GM10847 (cell line): ENCODE results near the gene MLLT1.

Source experiments
- POLR2A ChIP-seq: IDR thresholded peaks from 2 replicates; pipeline ENCODE4 v1.6.1; 2011; ENCODE audit not compliant: insufficient read length; ENCODE audit errors: extremely low read depth

The MLLT1 gene

DNA sequence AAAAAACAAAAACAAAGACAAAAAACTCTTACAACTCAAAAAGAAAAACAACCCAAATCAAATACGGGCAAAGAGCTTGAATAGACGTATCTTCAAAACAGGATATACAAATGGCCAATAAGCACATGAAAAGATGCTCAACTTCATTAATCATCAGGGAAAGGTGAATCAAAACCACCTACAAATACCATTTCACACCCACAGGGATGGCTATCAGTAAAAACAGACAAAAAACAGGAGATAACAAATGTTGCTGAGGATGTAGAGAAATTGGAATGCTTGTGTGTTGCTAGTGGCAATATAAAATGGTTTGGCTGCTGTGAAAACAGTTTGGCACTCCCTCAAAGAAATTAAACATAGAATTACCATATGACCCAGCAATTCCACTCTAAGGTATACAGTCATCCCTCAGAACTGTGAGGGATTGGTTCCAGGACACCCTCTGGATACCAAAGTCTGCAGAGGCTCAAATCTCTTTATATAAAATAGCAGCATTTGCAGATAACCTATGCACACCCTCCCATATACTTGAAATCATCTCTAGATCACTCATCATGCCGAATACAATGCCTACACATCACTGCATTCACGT, 29.7 kb downstream of the MLLT1 start:
- TF ChIP-seq POLR2A: no peak

DNA sequence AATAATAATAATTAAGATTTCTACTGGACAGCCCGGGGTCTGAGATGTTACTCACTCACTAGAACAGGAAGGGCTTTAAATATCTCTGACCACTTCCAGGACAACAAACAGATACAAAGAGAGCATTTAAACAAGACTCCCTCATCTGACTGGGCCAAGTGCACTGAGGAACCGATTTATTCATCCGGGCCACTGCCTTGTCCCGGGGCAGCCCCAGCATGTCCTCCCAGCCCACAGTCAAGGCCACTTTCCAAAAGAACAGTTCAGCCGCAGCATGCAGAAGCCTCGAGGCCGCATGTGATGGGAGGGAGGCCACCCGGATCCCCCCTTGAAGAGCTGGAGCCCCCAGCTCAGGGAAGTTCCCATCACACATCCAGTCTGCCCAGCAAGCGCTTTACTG, 30.5 kb downstream of the MLLT1 start:
- TF ChIP-seq POLR2A: no peak

DNA sequence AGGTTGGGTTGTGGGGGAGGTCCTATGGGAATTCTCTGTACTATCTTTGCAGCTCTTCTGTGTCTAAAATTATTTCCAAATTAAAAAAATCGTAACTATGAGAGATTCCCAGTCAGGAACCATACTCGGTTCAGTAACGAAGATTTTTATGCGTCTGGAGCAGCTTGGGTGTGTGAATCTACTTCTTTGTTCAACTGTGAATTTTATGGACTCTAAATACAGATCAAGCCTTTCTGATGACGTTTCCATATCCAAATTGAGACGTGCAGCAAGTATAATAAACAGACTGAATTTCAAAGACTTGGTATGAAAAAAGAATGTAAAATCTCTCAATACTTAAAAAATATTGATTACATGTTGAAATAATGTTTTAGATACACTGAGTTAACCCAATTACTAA, 30.9 kb downstream of the MLLT1 start:
- TF ChIP-seq POLR2A: no peak

DNA sequence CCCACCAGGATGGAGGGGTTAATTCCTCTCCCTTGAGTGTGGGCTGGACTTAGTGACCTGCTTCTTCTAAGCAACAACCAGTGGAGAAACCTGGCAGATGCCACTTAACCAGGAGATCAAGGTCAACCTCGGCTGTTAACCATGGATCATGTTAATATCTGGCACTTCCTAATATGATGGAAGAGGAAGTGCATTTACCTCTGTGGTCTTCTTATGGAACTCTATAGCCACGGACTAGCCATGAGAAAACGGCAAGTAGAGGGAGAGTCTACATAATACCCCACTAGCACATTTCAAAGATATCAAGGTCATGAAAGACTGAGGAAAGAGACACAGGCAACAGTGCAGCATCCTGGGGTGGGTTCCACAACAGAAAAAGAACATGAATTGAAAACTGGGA, 31.4 kb downstream of the MLLT1 start:
- no peak for TF ChIP-seq POLR2A

DNA sequence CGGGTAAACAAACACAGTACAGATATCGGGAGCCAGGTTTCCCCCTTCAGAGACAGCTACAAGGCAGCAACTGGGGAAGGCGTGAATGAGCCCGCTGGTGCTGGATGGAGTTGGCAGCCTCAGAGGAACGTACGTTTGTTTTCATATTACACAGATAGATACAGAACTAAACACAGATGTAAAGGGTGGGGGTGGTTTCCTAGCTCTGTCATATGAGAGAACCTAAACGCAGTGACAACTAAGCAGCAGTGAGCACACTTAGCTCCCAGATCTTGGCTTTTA, 32.8 kb downstream of the MLLT1 start:
- TF ChIP-seq POLR2A: no peak

DNA sequence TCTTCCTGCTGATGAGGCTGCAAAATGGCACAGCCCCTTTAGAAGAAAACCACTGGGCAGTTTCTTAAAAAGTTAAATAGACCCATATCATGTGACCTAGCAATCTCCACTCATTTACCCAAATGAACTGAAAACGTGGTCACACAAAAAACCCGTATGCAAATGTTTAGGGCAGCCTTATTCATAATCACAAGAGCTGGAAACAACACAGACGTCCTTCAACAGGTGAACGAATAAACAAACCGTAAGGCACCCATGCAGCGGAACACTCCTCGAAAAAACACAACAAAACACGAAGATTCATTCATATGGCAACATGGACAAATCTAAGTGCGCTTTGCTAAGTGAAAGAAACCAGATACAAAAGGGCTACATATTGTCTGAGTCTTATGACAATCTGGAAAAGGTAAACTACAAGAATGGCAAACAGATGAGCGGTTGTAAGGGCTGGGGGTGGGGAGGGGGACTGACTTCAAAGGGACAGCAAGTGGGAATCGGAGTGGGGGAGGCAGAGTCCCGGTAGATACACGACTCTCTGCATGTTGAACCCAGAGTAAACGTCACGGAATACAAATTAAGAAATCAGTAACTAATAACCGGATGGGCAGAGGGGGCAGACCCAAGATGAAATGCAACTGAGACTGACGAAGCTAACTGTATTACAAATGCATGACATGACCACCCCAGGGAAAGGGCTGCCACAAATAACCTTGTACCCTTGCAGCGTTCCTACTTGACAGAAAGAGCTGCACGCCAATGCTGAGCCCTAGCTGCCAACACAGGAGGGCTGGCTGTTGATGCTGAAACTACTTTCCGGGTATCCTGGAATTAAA, 33.4 kb downstream of the MLLT1 start:
- no peak for TF ChIP-seq POLR2A

DNA sequence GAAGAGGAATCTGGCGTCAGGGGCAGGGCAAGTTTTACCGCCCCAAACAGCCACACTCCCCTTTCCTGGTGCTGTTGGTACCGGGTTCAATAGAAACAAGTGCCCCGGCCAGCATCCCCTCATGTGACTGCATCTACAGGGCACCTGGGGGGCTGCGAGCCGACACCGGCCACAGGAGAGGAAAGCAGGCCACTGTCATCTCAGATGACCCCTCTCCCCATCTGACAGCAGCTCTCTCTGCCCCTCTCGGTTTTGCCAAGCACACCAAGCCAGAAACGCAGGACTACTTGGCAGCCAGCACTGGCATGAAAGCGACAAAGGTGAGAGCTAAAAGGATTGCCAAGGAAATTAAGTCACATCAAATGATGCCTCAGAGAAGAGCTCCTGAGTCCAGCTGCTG, 37.1 kb downstream of the MLLT1 start:
- no peak for TF ChIP-seq POLR2A

DNA sequence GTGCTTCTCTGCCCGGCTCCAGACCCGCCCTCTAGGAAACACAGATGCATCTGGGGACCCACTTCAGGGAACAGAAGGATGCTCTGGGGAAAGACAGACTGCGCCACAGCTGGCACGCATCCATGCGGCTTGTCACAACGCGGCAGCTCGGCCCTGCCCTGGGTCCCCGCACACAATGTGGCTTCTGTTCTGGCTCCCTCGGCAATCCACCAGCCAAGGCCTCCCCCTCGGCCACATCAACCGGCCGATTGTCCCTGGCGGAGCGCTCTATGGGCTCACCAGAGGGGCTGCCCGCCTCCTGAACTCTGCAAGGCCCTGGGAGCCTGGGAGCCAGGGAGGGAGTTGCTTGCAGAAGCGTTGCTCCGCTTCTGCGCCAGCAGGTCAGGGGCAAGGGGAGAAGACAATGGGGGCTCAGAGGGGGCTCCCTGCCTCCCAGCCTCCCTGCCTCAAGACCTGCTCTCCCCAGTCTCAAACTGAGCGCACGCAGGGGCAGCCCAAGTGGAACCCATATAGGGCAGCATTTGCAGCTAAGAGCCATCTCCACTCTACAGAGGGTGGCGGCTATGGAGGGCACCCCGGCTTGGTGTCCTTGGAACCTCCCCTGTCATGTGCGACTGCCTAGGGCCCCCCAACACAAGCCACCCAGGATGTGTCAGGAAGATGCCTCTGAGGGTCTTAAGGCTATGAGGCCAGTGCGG, 37.9 kb downstream of the MLLT1 start:
- TF ChIP-seq POLR2A: no peak

DNA sequence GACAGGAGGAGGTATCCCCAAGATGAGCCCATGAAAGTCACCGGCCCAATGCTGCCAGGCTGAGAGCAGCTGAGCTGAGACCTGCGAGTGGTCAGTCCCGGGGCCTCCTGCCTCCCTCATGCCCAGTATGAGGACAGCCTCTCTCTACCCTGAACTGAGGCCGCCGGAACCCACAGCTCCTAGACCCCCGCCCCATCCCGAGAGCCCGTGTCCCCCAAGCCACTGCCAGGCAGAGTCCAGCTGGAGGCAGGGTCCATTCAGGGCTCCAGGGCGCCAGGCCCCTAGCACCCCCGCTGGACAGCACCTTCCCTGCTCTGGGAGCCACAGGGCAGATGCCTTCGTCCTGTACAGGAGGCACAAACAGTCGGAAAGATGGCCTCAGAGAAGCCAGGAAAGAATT, 38.7 kb downstream of the MLLT1 start:
- no peak for TF ChIP-seq POLR2A

DNA sequence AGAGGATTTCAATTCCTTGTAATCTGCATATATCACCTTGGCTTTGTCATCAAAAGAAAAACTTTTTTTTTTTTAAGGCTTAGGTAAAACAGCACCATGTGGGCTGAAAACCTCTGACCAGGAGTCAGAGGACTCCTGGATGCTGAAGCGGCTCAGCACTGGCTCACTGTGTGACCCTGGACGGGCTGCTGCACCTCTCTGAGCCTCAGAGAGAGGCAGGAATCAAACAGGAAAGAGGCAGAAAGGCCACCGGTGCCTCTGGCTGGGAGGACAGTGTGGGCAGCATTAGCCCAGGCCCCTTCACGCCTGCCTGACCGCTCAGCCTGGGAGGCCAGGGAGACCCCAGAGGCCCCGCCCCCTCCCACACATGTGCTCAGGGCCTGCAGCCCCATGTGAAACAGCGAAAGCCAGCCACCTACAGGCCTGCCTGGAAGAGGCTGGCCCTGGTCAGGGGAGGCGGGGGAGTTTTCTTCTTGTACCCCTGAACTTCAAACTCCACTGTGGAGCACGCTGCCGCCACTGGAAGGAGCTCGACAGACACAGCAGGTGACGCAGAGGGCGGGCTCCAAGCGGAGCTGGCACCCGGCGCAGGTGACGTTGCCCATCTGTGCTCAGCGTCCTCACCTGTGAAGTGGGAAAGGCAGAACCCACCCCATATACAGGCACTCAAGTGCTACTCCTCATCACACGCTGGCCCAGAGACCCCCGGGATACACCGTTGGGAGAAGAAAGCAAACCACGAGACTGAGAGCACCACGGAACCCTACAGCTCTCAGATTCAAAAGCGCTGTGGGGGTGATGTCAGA, 39.7 kb downstream of the MLLT1 start:
- no peak for TF ChIP-seq POLR2A

DNA sequence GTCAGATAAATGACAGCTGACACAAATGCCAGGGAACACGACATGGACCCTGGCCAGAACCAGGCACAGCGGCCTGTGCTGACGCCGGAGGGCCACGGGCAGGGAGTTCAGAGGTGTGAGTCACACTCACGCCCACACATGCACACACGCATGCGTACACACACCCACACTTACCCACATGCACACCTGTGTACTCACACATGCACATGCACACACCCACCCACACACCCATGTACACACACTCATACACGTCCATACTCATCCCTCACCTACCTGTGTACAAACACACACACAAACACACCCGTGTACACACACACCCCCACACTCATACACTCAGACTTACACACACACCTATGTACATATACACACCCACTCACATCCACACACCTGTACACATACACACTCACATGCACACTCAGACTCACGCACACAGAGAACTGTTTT, 40.4 kb downstream of the MLLT1 start:
- TF ChIP-seq POLR2A: no peak

DNA sequence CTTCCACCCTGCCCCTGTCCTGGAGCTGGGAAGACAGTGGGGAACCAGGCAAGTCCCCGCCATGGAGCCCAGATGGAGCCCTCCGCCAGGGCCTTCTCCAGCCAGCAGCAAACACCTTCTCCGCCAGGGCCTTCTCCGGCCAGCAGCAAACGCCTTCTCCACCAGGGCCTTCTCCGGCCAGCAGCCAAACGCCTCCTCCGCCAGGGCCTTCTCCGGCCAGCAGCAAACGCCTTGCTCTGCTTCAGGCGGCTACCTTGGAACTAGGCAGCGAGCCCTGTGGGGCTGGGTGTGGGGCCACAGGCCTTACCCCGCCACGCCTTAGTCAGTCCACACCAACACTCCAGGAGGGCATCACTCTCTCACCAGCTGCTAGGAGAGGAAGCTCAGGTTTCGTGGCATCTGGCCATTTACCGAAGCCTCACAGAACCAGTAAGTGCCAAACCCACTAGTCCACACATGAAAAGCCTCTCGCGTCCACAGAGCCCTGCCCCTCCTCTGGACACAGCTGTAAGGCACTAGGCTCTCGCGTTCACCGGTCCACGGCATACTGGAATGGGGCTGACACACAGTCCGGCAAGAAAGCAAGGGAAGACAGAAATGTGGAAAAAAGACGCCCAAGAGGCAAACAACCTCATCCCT, 41.0 kb downstream of the MLLT1 start:
- TF ChIP-seq POLR2A: no peak

DNA sequence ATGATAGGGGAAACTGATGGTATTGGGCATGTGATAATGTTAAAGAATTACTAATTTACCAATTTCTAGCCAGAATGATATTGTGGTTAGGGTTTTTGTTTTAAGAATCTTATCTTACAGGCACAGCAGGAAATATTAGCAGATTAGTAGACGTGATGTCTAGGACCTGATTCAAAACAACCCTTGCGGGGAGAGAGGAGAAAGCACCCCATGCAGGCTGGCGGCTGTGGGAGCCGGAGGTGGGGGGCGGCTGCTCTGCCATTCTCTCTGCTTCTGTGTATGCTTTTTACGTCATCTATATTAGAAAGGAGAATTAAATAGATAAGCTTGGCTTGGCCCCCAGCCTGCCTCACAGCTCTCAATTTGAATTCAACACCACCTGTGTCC, 41.5 kb downstream of the MLLT1 start:
- TF ChIP-seq POLR2A: no peak

DNA sequence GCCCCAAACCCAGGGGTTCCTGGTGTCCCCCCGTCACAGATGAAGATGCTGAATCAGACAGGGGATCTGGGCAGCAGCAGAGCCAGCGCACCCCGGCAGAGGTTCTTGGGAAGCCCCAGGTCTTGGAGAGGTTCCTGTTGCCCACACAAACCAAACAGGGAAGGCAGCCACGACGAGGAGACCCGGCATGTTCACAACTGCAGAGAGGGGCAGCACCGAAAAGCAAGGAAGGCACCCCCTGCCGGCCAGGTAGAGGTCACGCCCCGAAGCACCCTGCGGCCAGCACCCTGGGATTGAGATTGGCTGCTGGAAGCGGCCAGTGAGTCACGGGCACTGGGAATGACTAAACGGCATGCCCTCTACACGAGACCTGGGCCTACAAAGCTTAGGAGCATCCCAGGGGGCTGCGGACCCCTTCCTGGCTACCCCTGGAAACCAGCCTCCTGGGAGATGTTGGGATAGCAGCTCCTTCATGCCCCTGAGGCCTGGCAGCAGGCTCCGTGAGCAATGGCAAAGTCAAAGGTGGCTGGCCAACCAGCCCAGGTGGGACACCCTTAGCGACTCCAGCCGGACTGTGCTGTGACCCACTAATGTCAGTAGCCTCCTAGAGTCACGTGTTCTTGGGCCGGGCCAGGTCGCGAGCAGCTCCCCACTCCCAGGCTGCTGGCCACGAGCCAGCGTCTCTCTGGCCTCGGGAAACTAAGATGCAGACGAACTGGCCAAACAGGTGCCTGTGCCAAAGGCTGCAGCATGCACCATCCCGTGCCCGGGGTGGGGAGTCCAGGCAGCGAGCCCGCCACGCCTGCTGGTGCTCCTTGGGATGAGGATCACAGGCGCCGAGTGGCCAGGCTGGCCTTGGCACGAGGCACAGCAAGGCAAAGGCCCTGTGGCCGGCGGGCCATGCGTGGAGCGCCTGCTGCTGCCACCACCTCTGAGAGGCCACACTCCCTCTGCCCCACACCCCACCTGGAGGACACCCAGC, 43.2 kb downstream of the MLLT1 start:
- TF ChIP-seq POLR2A: no peak
